ENCODE results near the gene CLDN1. TPM values are rescaled to one million over a fixed set of nuclear protein-coding genes. Genes with fewer than 3 reads are reported as not detected.

Gene CLDN1
- total RNA-seq, 1 donor from 2014 or later, result 1.6 TPM

- H3K4me3 ChIP-seq (ENCODE audit: low read length in 3 of 3), result no peak overlapping the region
- no peaks in the 10 kb centered on the region for H3K9me3 ChIP-seq (ENCODE audit: control insufficient read depth in 3 of 3, low read length in 3 of 3)
- no peak overlapping the region for H3K27ac ChIP-seq (ENCODE audit: low read depth, low read length)
- H3K36me3 ChIP-seq (ENCODE audit: control insufficient read depth in 3 of 3, insufficient read depth in 3 of 3, low read length in 3 of 3), result no peaks in the 10 kb centered on the region
- H3K9ac ChIP-seq (ENCODE audit: low read depth in 1 of 3, low read length in 3 of 3), result no peak overlapping the region
- H3K4me1 ChIP-seq (ENCODE audit: control insufficient read depth in 3 of 3, insufficient read depth in 3 of 3, low read length in 3 of 3), result peaks cover 7 to 11% (median 7%) of the 10 kb centered on the region in 3 donors
- H3K27me3 ChIP-seq (ENCODE audit: control insufficient read depth in 3 of 3, insufficient read depth in 3 of 3, low read length in 3 of 3), result peaks cover 4 to 11% (median 9%) of the 10 kb centered on the region in 3 donors
Measured at GRCh38 chr3:190319660-190320059, 2.6 kb downstream of the CLDN1 start.

- H3K27me3 ChIP-seq (ENCODE audit: control insufficient read depth in 3 of 3, insufficient read depth in 3 of 3, low read length in 3 of 3), result peaks cover 4 to 11% (median 9%) of the 10 kb centered on the region in 3 donors
- no peak overlapping the region for H3K9ac ChIP-seq (ENCODE audit: low read depth in 1 of 3, low read length in 3 of 3)
- H3K4me3 ChIP-seq (ENCODE audit: low read length in 3 of 3), result no peak overlapping the region
- H3K27ac ChIP-seq (ENCODE audit: low read depth, low read length), result no peak overlapping the region
- peaks cover 7 to 11% (median 7%) of the 10 kb centered on the region in 3 donors for H3K4me1 ChIP-seq (ENCODE audit: control insufficient read depth in 3 of 3, insufficient read depth in 3 of 3, low read length in 3 of 3)
- no peaks in the 10 kb centered on the region for H3K9me3 ChIP-seq (ENCODE audit: control insufficient read depth in 3 of 3, low read length in 3 of 3)
- no peaks in the 10 kb centered on the region for H3K36me3 ChIP-seq (ENCODE audit: control insufficient read depth in 3 of 3, insufficient read depth in 3 of 3, low read length in 3 of 3)
Measured at GRCh38 chr3:190318666-190319065, 3.6 kb downstream of the CLDN1 start.

GRCh38 chr3:190314741-190315140 lies 7.5 kb downstream of the CLDN1 start:
- no peaks in the 10 kb centered on the region for H3K27me3 ChIP-seq (ENCODE audit: control insufficient read depth in 3 of 3, insufficient read depth in 3 of 3, low read length in 3 of 3)
- no peaks in the 10 kb centered on the region for H3K9me3 ChIP-seq (ENCODE audit: control insufficient read depth in 3 of 3, low read length in 3 of 3)
- H3K4me3 ChIP-seq (ENCODE audit: low read length in 3 of 3), result no peak overlapping the region
- H3K4me1 ChIP-seq (ENCODE audit: control insufficient read depth in 3 of 3, insufficient read depth in 3 of 3, low read length in 3 of 3), result no peaks in the 10 kb centered on the region
- H3K27ac ChIP-seq (ENCODE audit: low read depth, low read length), result no peak overlapping the region
- H3K9ac ChIP-seq (ENCODE audit: low read depth in 1 of 3, low read length in 3 of 3), result no peak overlapping the region
- H3K36me3 ChIP-seq (ENCODE audit: control insufficient read depth in 3 of 3, insufficient read depth in 3 of 3, low read length in 3 of 3), result no peaks in the 10 kb centered on the region

- no peaks in the 10 kb centered on the region for H3K9me3 ChIP-seq (ENCODE audit: control insufficient read depth in 3 of 3, low read length in 3 of 3)
- no peak overlapping the region for H3K9ac ChIP-seq (ENCODE audit: low read depth in 1 of 3, low read length in 3 of 3)
- H3K27ac ChIP-seq (ENCODE audit: low read depth, low read length), result no peak overlapping the region
- no peaks in the 10 kb centered on the region for H3K4me1 ChIP-seq (ENCODE audit: control insufficient read depth in 3 of 3, insufficient read depth in 3 of 3, low read length in 3 of 3)
- no peak overlapping the region for H3K4me3 ChIP-seq (ENCODE audit: low read length in 3 of 3)
- H3K27me3 ChIP-seq (ENCODE audit: control insufficient read depth in 3 of 3, insufficient read depth in 3 of 3, low read length in 3 of 3), result no peaks in the 10 kb centered on the region
- no peaks in the 10 kb centered on the region for H3K36me3 ChIP-seq (ENCODE audit: control insufficient read depth in 3 of 3, insufficient read depth in 3 of 3, low read length in 3 of 3)
Measured at GRCh38 chr3:190309414-190309813, 12.8 kb downstream of the CLDN1 start.

GRCh38 chr3:190308154-190308553 lies 14.1 kb downstream of the CLDN1 start:
- Histone ChIP-seq H3K27me3 (ENCODE audit: control insufficient read depth in 3 of 3, insufficient read depth in 3 of 3, low read length in 3 of 3) (no peaks in the 10 kb centered on the region), H3K9me3 (ENCODE audit: control insufficient read depth in 3 of 3, low read length in 3 of 3) (no peaks in the 10 kb centered on the region), H3K4me3 (ENCODE audit: low read length in 3 of 3) (no peak overlapping the region), H3K27ac (ENCODE audit: low read depth, low read length) (no peak overlapping the region), H3K9ac (ENCODE audit: low read depth in 1 of 3, low read length in 3 of 3) (no peak overlapping the region), H3K36me3 (ENCODE audit: control insufficient read depth in 3 of 3, insufficient read depth in 3 of 3, low read length in 3 of 3) (no peaks in the 10 kb centered on the region), H3K4me1 (ENCODE audit: control insufficient read depth in 3 of 3, insufficient read depth in 3 of 3, low read length in 3 of 3) (no peaks in the 10 kb centered on the region)

GRCh38 chr3:190307164-190307545 lies 15.1 kb downstream of the CLDN1 start:
- H3K36me3 ChIP-seq (ENCODE audit: control insufficient read depth in 3 of 3, insufficient read depth in 3 of 3, low read length in 3 of 3), result no peaks in the 10 kb centered on the region
- no peaks in the 10 kb centered on the region for H3K27me3 ChIP-seq (ENCODE audit: control insufficient read depth in 3 of 3, insufficient read depth in 3 of 3, low read length in 3 of 3)
- H3K9me3 ChIP-seq (ENCODE audit: control insufficient read depth in 3 of 3, low read length in 3 of 3), result no peaks in the 10 kb centered on the region
- no peak overlapping the region for H3K27ac ChIP-seq (ENCODE audit: low read depth, low read length)
- no peaks in the 10 kb centered on the region for H3K4me1 ChIP-seq (ENCODE audit: control insufficient read depth in 3 of 3, insufficient read depth in 3 of 3, low read length in 3 of 3)
- H3K9ac ChIP-seq (ENCODE audit: low read depth in 1 of 3, low read length in 3 of 3), result no peak overlapping the region
- H3K4me3 ChIP-seq (ENCODE audit: low read length in 3 of 3), result no peak overlapping the region

- Histone ChIP-seq H3K4me1 (ENCODE audit: control insufficient read depth in 3 of 3, insufficient read depth in 3 of 3, low read length in 3 of 3) (no peaks in the 10 kb centered on the region), H3K36me3 (ENCODE audit: control insufficient read depth in 3 of 3, insufficient read depth in 3 of 3, low read length in 3 of 3) (no peaks in the 10 kb centered on the region), H3K27me3 (ENCODE audit: control insufficient read depth in 3 of 3, insufficient read depth in 3 of 3, low read length in 3 of 3) (no peaks in the 10 kb centered on the region), H3K27ac (ENCODE audit: low read depth, low read length) (peak overlapping the region; percentile 12), H3K9me3 (ENCODE audit: control insufficient read depth in 3 of 3, low read length in 3 of 3) (no peaks in the 10 kb centered on the region), H3K4me3 (ENCODE audit: low read length in 3 of 3) (peak overlapping the region in 1 of 3 donors; percentile 6), H3K9ac (ENCODE audit: low read depth in 1 of 3, low read length in 3 of 3) (no peak overlapping the region)
Measured at GRCh38 chr3:190306513-190307163, 15.6 kb downstream of the CLDN1 start.

GRCh38 chr3:190306026-190306425 lies 16.2 kb downstream of the CLDN1 start:
- Histone ChIP-seq H3K4me1 (ENCODE audit: control insufficient read depth in 3 of 3, insufficient read depth in 3 of 3, low read length in 3 of 3) (no peaks in the 10 kb centered on the region), H3K4me3 (ENCODE audit: low read length in 3 of 3) (no peak overlapping the region), H3K36me3 (ENCODE audit: control insufficient read depth in 3 of 3, insufficient read depth in 3 of 3, low read length in 3 of 3) (no peaks in the 10 kb centered on the region), H3K9ac (ENCODE audit: low read depth in 1 of 3, low read length in 3 of 3) (no peak overlapping the region), H3K27ac (ENCODE audit: low read depth, low read length) (no peak overlapping the region), H3K9me3 (ENCODE audit: control insufficient read depth in 3 of 3, low read length in 3 of 3) (no peaks in the 10 kb centered on the region), H3K27me3 (ENCODE audit: control insufficient read depth in 3 of 3, insufficient read depth in 3 of 3, low read length in 3 of 3) (no peaks in the 10 kb centered on the region)

GRCh38 chr3:190305406-190305805 lies 16.8 kb downstream of the CLDN1 start:
- Histone ChIP-seq H3K27me3 (ENCODE audit: control insufficient read depth in 3 of 3, insufficient read depth in 3 of 3, low read length in 3 of 3) (no peaks in the 10 kb centered on the region), H3K36me3 (ENCODE audit: control insufficient read depth in 3 of 3, insufficient read depth in 3 of 3, low read length in 3 of 3) (no peaks in the 10 kb centered on the region), H3K27ac (ENCODE audit: low read depth, low read length) (no peak overlapping the region), H3K4me3 (ENCODE audit: low read length in 3 of 3) (no peak overlapping the region), H3K4me1 (ENCODE audit: control insufficient read depth in 3 of 3, insufficient read depth in 3 of 3, low read length in 3 of 3) (no peaks in the 10 kb centered on the region), H3K9me3 (ENCODE audit: control insufficient read depth in 3 of 3, low read length in 3 of 3) (no peaks in the 10 kb centered on the region), H3K9ac (ENCODE audit: low read depth in 1 of 3, low read length in 3 of 3) (no peak overlapping the region)

GRCh38 chr3:190303884-190304283 lies 18.4 kb downstream of the CLDN1 start:
- no peaks in the 10 kb centered on the region for H3K36me3 ChIP-seq (ENCODE audit: control insufficient read depth in 3 of 3, insufficient read depth in 3 of 3, low read length in 3 of 3)
- H3K27ac ChIP-seq (ENCODE audit: low read depth, low read length), result no peak overlapping the region
- H3K27me3 ChIP-seq (ENCODE audit: control insufficient read depth in 3 of 3, insufficient read depth in 3 of 3, low read length in 3 of 3), result no peaks in the 10 kb centered on the region
- no peak overlapping the region for H3K9ac ChIP-seq (ENCODE audit: low read depth in 1 of 3, low read length in 3 of 3)
- H3K4me3 ChIP-seq (ENCODE audit: low read length in 3 of 3), result no peak overlapping the region
- no peaks in the 10 kb centered on the region for H3K4me1 ChIP-seq (ENCODE audit: control insufficient read depth in 3 of 3, insufficient read depth in 3 of 3, low read length in 3 of 3)
- H3K9me3 ChIP-seq (ENCODE audit: control insufficient read depth in 3 of 3, low read length in 3 of 3), result no peaks in the 10 kb centered on the region

Measured in skeletal muscle tissue (tissue), 4 donors.